ENCODE results near the gene HNRNPD. TPM values are rescaled to one million over a fixed set of nuclear protein-coding genes. Genes with fewer than 3 reads are reported as not detected.
A peak's percentile ranks its signal among the peaks of the same experiment; 100 is the strongest.

Gene HNRNPD
- total and polyA plus RNA-seq, 2 of the 8 experiments (the other 6 are each of a cell fraction or from before 2014, with no cell fraction given), result 118 to 646 TPM

DNA sequence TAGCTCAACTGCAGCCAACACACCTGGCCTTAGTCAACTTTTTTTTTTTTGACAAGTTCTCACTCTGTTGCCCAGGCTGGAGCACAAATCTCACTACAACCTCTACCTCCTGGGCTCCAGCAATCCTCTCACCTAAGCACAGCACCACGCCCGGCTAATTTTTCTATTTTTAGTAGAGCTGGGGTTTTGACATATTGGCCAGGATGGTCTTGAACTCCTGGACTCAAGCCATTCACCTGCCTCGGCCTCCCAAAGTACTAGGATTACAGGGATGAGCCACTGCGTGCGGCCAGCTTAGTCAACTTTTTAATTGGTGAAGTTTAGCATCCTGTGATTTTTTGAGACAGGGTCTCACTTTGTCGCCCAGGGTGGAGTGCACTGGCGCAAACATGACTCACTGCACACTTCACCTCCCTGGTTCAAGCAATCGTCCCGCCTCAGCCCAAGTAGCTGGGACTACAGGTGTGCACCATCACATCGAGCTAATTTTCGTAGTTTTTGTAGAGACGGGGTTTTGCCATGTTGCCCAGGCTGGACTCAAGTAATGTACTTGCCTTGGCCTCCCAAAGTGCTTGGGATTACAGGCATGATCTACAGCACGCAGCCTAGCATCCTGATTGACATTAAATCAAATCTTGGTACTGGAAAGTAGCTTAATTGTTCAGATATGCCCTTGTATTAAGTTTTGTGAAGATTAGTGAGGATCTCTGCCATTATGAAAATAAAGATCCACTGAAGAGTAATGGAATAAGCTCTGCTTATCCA, 48.2 kb upstream of the HNRNPD start:
- peak; percentile 70 to 79 for TF ChIP-seq POLR2A (IDR thresholded peaks at IDR 0.05; ENCODE audit: control extremely low read depth in 1 of 2, low read depth in 2 of 2, low read length in 2 of 2)
- TF ChIP-seq POLR2AphosphoS5 (IDR thresholded peaks at IDR 0.05; ENCODE audit: low read depth, low read length), result peak; percentile 87
- no peak for TF ChIP-seq TBP (IDR thresholded peaks at IDR 0.05; ENCODE audit: low read depth, low read length)
- no peak overlapping the region for H2BK15ac ChIP-seq (ENCODE audit: low read length)
- no peaks in the 10 kb centered on the region for H3K9me3 ChIP-seq (ENCODE audit: insufficient read depth in 2 of 2, low read depth in 1 of 2, low read length in 1 of 2)
- peak in 1 of 2 experiments; percentile 55 for DNase-seq (ENCODE audit: low read depth in 1 of 2, low spot score in 2 of 2)
- H3K9ac ChIP-seq (replicated peaks in 1 of 4; ENCODE audit: extremely low read depth in 1 of 4, low read depth in 3 of 4, low read length in 3 of 4), result no peak overlapping the region
- WGBS, 2 experiments (ENCODE audit: extremely low coverage in 1 of 2, insufficient coverage in 1 of 2, insufficient read length in 1 of 2, insufficient replicate concordance in 2 of 2, low coverage in 1 of 2, low lambda C conversion rate in 2 of 2, missing lambda C conversion rate in 1 of 2), result 89% methylated on average over 13 of the region's 13 CpGs; no CpG with 5 or more reads in 1 of the 2 experiments
- H2BK5ac ChIP-seq (ENCODE audit: low read depth, low read length), result no peak overlapping the region
- peaks cover 3 to 21% of the 10 kb centered on the region in 2 experiments for H3K79me2 ChIP-seq (ENCODE audit: control insufficient read depth in 1 of 2, insufficient read depth in 2 of 2, low read length in 2 of 2)
- no peak overlapping the region for H3K23ac ChIP-seq (ENCODE audit: insufficient read length)
- no peak overlapping the region for H3K4me2 ChIP-seq (ENCODE audit: insufficient read depth in 1 of 2, low read depth in 2 of 2, low read length in 2 of 2)
- ChIA-PET POLR2A (ENCODE audit: partially characterized antibody) (interaction anchor here (0.5 to 4.6 kb wide), 18 partner anchors 8 to 323 kb away, joined by 3 to 152 read pairs (median 5); partner anchors contain the start of gene HNRNPD), CTCF (ENCODE audit: partially characterized antibody) (no interaction called here)
- peaks cover 10 to 41% (median 33%) of the 10 kb centered on the region in 4 experiments for H3K36me3 ChIP-seq (ENCODE audit: control insufficient read depth in 2 of 4, insufficient read depth in 4 of 4, low read length in 3 of 4)
- H3K14ac ChIP-seq (ENCODE audit: insufficient read length), result no peak overlapping the region
- no peak overlapping the region for H3K18ac ChIP-seq (ENCODE audit: extremely low read depth, low read length)
- no peak overlapping the region for H3K56ac ChIP-seq (replicated peaks; ENCODE audit: insufficient read length, low read depth, low read length)
- H3K79me1 ChIP-seq (ENCODE audit: low read depth, low read length), result no peaks in the 10 kb centered on the region
- H2AFZ ChIP-seq (ENCODE audit: low read length), result no peak overlapping the region
- no peaks in the 10 kb centered on the region for H3K23me2 ChIP-seq (ENCODE audit: low read depth, low read length)
- H2AK5ac ChIP-seq (ENCODE audit: low read depth, low read length), result no peak overlapping the region
- FAIRE-seq, result no peak
- H2BK120ac ChIP-seq (replicated peaks; ENCODE audit: low read depth, low read length), result no peak overlapping the region
- H3K4me1 ChIP-seq (replicated peaks in 1 of 4; ENCODE audit: control insufficient read depth in 3 of 4, insufficient read depth in 4 of 4, low read length in 3 of 4), result peaks cover 0 to 2% (median 0%) of the 10 kb centered on the region in 4 experiments; a peak in 2 of 7 replicates
- no peak overlapping the region for H3K27ac ChIP-seq (ENCODE audit: low read depth, low read length)
- no peak overlapping the region for H3K4me3 ChIP-seq (ENCODE audit: extremely low read depth in 1 of 4, insufficient read depth in 2 of 4, low read depth in 3 of 4, low read length in 4 of 4)
- no peak overlapping the region for H3K4ac ChIP-seq (replicated peaks; ENCODE audit: insufficient read length, low read depth, low read length)
- H2BK20ac ChIP-seq (ENCODE audit: low read length), result no peak overlapping the region
- H4K20me1 ChIP-seq (replicated peaks in 1 of 2; ENCODE audit: control insufficient read depth in 1 of 2, insufficient read depth in 2 of 2, low read length in 2 of 2), result peaks cover 14% of the 10 kb centered on the region in 2 experiments
- no peak overlapping the region for H2BK12ac ChIP-seq (ENCODE audit: low read depth, low read length)
- no peak overlapping the region for H4K8ac ChIP-seq (ENCODE audit: extremely low read depth, insufficient read depth, low read length)
- no peak overlapping the region for H4K5ac ChIP-seq (ENCODE audit: insufficient read length, low read depth, low read length)
- H4K91ac ChIP-seq (replicated peaks; ENCODE audit: insufficient read length, low read length), result no peak overlapping the region
- H3K27me3 ChIP-seq (replicated peaks in 1 of 4; ENCODE audit: control insufficient read depth in 3 of 4, extremely low read depth in 1 of 4, insufficient read depth in 3 of 4, low read length in 3 of 4), result no peaks in the 10 kb centered on the region

All from H1 (cell line).